AG08395 (cell line): ENCODE data around the gene MAT1A.

Experiments used
- DNase-seq: peaks from one replicate; pipeline ENCODE4 v3.0.0; 2012; ENCODE audit warnings: mixed read lengths, low spot score

Gene MAT1A

DNA sequence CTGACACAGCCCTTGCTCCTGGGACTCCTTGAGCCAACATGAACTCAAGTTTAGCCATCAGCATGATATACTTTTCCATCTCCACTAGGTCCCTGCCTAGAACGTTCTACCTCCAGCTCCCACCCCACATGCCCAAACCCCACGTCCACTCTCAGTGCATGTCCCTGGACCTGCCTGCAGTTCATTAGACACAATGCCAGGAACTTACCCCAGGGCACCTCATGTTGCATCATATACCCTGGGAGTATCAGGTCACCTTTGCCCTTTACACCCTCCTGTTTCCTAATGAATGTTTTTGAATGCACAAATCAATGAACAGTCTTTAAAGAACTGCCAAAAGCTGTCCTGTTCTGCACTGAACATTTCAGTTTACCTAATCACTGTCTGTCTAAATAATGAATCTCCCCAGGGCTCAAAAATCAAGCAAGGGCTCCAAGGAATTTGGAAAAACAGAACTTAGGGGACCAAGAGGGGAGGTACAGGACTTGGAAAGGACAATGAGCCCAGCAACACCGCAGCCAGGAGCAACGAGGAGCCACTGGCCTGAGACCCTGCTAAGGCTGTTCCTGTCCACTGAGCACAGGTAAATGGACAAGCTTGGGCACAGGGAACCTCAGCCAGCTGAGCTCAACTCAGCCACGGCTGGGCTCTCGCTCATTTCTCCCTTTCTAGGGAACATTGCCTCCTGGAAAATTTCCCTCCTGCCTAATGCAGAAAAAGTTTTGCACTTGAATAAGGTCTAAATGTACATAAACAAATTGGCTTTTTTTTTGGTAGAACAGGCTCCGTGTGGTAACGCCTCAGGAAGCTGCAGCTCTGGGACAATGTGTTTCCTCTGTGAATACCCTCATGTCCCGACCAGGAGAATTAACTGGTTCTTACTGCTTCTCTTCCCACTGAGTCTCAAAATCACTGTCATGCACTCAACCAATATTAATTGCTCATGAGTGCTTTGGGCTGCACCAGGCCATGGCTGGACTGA is 7.4 kb downstream of the MAT1A start:
- DNase-seq: no peak

DNA sequence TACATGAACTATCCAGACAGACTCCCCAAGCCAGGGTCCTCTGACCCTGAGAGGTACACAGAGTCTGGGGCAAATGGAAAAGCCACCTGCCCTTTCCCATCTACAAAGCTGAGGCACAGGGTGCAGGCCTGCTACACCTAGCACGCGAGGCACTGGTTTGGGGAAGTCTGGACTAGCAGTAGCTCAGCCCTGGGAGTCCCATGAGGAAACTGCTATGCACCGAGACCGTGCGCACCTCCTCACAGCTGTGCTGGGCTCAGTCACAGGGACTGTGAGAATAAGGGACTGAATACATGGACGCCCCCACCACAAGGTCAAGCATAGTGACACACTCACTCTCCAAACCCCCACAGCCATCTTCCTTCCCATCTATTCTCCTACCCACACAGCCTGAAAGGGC is 8.2 kb downstream of the MAT1A start:
- no peak for DNase-seq

DNA sequence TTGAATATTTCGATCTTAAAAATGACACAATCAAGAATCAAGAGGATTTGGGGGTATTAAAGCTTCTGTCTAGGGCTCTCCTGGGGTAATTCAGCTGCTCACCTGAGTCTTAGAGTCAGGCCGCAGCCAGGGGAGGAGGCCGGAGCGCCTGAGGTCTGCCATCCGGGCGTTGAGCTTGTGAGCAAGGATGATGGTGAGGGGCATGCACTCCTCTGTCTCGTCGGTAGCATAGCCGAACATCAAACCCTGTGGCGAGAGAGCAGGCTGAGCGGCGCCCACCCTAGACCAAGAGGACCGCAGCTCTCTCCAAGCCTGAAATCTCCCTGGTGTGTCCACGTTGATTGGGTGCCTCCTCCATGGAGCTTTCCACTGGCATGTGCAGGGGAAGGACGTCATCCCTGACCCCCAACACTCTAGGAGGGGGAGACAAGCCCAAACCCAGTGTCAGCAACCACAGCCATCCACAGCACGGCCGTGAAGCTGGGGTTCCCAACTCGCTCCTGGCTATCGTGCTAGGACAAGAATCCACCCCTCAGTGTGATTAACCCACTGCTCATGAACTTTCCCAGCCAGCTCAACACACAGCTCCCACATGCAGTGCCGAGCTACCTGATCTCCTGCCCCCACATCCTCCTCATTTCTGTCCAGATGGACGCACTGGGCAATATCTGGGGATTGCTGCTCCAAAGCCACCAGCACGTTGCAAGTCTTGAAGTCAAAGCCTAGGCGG is 9.2 kb downstream of the MAT1A start:
- no peak for DNase-seq

DNA sequence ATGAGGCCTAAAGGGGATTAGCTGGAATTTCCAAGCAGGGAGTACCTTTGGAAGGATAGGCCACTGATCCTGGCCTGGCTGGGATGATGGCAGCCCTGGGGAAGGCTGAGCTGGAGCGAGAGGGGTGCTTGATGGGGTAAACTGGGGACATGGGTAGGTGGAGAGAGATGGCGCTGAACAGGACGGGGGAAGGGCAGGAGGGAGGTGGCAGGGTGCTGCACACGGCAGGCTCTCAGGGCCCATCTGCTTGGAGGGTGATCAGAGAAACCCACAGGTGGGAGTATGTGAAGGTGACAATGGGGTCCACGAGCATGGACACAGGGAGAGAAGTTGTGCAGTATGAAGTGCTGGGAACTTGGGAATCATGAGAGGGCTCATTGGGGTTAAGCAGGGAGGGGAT is 10.3 kb downstream of the MAT1A start:
- DNase-seq: no peak

DNA sequence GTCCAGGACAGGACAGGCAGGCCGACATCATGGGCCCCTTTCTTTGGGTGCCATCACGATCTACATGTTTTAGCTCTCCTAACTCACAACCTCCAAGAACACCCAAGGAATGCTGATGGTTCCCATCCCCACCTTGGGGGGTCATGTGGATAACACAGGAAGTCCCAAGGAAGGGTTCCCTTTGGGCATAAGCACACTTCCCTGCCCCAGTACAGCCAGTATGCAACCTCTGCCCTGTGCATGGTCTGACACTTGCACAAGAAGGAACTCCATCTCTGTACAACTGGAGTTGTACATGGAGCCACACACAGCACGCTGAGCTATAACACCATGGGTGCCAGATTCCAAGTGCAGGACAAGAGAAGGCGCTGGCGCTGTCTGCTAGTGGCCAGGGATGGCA is 11.0 kb downstream of the MAT1A start:
- no peak for DNase-seq

DNA sequence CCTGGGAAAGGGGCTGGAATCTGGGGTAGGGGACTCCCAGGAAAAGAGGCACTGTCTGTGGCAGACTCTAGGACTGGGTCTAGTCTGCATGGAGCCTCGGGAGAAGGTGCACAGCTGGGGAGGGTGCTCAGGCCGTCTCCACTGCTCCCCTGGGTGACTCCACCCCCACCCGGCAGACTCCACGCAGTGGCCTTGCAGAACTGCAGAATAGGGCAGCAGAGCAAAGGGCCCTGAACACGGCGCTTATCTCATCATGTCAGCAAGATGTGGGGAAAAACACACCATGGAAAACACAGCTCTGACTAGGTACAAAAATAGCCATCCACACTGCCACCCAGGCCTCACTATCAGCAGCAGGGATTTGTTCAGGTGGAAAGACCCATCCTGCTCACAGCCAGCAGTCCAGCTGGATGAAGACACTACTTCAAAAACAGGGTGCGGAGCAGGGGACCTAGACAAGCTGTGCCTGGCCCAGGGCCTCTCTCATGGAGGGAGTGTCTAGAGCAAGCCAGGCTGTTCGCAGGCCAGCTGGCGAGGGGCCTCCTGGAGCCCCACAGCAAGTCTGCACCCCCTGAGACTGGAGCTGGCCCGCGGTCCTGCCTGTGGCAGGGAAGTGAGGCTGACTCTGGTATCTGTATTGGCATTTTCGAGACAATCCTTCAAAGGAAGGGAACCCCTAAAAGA is 11.7 kb downstream of the MAT1A start:
- no peak for DNase-seq

DNA sequence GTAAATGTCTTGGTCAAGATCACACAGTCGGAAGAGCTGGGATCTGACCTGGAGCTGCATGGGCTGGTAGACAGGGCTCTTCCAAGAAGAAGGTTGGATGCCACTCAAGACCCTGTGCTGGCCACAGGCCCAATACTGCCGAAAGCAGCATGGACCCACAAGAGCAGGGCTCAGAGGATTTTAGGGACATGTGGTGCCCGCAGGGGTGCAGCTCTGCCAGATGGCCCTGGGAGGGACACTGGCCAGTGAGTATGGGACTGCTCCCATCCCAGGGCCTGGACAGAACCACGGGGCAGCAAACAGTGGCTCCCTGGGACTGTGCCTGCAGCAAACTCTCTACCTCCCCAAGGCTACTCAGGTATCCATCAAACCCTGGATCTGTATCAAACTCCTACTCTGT is 12.4 kb downstream of the MAT1A start:
- no peak for DNase-seq

DNA sequence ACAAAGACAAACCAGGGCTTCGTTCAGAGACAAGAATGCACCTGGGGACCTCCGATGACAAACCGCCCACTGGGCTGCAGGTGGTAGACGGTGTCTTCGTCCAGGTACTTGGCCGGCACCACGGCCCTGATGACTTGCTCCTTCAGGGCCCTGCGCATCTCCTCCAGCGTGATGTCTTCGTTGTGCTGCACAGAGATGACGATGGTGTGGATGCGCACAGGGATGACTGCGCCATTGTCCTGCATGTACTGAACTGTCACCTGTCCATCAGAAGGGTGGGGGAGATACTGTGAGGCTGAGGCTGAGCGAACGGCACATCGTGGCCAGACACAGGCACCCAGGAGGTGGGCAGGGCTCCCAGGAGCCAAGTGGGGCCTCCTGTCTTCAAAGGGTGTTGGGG is 13.1 kb downstream of the MAT1A start:
- DNase-seq: no peak

DNA sequence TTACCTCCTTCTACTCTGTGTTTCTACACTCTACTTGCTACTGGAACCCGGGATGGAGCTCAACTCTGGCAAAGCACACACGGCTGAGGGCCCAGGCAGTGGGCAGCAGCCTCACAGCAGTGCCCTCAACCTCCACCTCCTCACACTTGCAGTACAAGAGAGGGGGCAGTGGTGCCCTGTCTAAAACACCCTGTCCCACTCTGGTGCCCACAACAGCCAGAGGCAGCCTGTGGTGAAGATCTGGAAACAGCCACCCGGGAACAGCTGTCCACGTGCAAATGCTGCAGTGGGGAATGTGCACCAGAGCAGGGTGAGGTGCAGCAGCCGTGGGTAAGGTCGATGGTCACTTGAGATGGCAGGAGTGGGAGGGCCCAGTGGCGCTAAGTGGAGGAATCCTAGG is 13.7 kb downstream of the MAT1A start:
- DNase-seq: no peak

DNA sequence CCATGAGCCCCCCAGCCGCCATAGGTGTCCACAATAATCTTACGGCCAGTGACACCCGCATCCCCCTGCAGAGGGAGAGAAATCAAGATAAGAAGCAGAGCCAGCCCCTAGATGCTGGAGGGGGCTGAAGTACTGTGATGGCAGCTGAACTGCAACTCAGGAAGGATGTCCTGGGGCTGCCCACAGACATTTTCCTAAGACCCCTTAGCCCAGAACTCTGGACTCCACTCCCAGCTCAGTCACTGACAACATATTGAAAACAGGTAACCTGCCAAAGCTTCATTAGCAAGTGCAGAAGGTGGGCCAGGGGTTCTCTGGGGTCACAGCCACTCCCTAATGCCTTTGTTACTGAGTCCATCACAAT is 14.3 kb downstream of the MAT1A start:
- DNase-seq: no peak

DNA sequence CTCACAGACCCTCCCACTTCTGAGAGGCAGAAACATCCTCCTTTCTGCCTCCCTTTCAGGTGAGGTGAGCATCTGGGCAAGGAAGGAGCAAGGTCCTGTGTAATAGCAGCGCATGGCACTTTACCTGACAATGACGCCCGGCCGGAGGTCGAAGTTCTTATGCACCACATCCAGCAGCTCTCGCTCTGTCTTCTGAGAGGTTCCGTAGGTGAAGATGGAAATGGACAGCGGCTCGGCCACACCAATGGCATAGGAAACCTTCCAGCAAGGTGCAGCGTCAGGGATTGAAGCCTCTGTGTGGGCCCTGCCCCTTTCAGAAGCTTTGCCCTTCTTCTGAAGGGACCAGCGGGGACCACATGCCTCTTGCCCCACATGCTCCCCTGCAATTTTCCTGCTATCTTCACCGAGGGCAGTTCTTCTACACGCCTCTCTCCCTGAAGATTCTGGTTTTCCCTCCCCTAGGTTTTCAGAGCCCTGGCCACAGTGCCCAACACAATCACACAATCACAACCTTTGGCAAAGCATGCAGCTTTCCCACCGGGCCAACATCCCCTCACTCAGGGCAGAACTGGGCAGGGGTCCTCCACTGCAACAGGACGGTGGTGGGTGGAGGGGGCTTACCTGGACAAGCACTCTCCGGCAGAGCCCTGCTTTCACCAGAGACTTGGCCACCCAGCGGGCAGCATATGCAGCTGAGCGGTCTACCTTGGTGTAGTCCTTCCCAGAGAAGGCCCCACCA is 14.9 kb downstream of the MAT1A start:
- no peak for DNase-seq

DNA sequence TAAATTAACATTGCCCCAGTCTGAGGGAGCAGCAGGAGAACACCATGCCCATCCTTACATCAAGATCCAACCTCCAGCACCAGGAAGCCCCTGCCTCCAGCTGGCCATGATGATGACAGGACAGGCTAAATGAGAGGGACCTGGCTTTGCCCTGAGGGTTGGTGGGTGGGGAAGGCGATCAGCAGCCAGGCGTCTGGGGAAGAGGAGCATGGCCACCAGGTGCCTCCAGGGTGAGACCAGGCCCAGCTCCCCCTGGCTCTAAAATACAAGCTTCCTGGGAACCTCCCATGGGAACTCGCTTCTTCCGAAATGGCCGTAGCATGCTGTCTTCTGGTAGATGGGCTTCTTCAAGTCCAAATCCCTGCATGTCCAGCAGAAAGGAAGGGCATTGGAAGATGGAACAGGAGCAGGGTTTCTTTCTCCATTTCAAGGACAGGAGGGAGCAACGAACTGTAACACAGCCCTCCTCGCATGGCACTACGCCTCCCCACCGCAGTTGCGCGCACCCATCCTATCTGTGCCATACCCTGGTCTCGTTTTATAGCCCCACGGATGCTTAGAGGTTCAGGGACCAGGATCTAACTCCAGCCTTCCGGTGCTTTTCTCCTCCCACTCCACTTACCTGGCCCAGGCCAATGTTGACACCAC is 15.8 kb downstream of the MAT1A start:
- DNase-seq: no peak

DNA sequence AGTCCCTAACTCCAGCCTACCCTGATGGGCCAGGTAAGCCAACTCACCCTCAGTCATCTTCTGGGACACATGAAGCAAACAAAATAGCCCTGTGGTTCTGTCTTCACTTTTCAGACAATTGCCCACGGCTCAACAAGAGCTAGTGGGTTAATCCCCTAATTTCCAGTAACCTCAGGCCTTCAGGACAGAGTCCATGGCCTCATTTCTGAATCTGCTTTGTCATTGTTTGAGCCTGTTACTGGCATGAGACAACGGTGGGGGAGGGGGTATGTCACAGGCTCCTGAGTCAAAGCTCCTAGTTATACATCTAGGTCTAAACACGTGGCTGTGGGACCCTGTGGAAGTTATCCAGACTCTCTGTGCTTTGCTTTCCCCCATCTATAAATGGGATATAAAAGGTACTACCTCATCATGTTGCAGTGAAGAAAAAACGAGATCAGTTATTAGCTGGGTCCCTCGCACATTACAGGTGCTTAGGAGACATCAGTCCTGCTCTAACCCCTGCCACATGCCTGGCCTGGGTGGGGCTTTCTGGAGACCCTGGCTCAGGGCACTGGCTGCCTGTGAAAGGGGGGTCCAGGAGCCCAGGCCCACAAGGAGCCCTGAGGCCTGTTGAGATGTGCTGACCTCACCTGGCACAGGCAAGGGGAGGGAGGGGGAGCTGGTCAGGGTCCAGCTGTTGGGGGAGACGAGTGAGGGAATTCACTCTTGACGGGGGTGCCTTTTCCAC is 16.5 kb downstream of the MAT1A start:
- no peak for DNase-seq

DNA sequence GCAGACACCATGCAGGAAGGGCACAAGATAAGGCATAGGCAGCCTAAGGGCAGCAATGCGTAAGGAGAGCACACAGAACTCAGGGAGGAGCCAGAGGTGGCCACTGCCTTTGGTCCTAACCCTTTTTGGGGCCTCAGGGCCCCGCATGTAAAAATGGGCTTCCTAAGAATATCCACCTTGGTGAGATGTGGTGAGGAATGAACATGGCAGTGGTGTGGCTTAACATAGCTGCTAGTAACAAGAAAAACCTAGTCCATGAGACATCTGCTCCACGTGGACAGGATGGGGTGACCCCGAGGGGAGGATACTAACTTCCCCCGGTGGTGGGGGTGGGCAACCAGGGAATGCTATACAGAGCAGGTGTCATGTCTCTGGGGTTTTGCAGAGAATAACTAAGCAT is 18.0 kb downstream of the MAT1A start:
- DNase-seq: no peak

DNA sequence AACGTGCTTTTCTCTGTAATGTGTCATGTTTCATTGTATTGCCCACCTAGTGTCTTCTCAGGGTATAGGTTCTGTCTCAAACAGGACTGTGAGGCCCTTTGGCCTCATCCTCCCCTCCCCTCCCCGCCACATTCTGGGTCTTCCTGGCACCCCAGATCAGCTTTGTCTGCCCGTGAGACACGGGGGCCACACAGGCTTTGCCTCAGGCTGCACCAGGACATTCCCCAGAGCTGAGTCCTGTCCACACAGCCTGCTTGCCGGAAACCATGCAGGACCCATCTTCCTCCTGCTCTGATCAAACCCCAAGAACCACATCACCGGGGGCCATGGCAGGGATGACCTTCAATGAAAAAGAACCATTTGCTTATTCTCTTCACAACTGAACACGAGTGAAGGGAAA is 18.6 kb downstream of the MAT1A start:
- DNase-seq: no peak

DNA sequence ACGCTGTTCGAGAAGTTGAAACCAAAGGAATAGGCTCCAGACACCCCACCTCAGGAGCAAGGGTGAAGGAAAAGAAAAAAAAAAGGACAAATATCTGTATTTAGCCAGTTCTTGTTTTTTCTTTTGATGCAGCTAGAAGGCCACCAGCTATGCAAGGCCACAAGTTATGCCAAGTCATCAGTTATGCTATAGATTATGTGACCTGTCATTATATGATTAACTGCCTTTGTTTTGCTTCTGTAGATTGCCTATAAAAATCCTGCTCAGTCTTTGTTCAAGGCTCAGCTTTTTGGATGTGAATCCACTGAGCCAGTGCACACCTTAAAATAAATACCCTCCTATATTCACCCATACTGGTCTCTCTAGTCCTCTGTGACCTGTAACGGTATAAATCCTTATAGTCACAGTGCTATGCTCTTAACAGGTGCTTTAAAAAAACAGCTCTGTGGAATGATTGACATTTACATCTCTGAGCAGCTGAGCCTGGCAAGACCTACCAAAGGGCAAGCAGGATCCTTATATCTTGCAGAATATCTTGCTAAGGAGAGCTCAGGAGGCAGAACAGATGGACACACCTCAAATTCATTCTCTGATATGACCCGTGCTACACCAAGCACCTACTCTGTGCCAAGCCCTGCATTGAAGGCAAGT is 20.4 kb downstream of the MAT1A start:
- no peak for DNase-seq

DNA sequence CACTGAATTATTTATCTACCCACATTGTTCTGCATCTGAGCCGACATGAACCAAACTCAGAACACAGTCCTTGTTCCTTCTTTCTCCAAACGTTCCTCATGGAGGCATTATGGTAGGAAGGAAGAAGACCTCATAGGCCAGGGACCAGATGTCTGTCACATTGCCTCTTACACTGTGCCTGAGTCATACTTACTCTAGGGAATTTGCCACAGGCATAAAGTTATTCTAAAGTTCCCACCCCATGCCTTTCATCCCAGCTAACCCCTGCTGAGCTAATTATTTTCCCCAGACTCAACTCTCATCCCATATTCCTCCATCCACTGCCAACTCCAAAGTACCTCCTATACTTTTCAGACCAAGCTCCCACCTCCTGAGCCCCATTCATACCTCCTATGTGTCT is 21.2 kb downstream of the MAT1A start:
- DNase-seq: peak; percentile 21

DNA sequence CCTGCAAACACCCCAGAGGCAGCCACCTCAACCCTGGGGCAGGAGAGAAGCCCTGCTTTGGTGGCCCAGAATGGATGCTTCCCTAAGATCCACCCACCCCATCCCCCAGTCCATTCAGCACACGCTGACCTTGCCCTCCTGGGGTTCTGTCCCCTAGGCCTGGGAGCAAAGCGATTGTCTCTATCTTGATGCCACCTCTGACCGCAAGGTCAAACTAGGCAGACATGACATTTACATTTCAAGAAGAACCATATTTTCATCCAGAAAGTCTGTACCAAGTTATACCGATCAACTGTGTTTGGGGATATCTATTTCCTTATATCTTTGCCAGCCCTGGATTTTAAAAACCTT is 23.0 kb downstream of the MAT1A start:
- DNase-seq: no peak

DNA sequence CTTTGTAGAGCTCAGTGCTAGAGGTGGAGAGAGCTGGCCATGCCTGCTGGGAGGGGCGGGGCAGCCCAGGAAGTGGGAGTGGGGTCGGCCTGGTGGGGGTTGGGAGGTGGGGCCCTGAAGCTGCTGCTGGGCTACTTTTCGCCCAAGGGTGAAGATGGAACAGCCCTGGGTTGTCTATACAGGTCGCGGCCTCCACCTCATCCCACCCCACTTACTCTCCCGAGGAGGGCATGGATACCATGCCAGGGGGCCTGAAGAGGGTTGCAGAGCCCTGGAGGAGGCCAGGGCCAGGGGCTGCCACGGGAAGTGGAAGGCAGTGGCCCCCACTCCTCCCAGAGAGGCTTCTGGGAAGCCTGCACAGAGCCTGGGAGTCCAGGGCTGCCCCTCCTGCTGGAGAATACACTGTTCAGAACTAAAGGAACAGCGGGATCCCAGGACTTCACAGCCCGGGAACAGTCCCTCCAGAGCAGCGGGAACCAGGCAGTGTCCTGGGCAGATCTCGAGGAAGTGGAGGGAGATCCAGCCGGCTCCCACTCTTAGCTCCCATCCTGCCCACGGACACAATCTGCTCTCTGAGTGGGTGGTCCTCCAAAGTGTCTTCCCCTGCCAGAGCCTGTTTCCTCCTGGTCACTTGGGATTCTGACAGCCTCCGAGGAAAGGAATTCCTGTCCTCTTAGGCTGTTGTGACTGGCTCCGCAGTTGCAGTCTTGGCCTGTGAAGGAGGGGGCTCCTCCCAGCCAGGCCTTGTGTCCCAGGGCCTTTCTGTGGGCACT is 23.5 kb downstream of the MAT1A start:
- DNase-seq: no peak
